H1 (cell line): Measurements from ENCODE around the gene TRPV6. TPM values are rescaled to one million over a fixed set of nuclear protein-coding genes. Genes with fewer than 3 reads are reported as not detected.

ENCODE experiments used
- BACH1 ChIP-seq: IDR thresholded peaks from 2 replicates; pipeline ENCODE4 v1.6.1; 2012; ENCODE audit warnings: low read length, improper control_type of control experiment
- CHD2 ChIP-seq: IDR thresholded peaks from 2 replicates; pipeline ENCODE4 v1.6.1; 2012; ENCODE audit warnings: low read length, improper control_type of control experiment
- polyA plus RNA-seq, 7 experiments: library from polyadenylated mRNA; depleted of rRNA in 3 of 7; stranded (reverse) in 5 of 7; unstranded in 2 of 7; fragments of >200 nt in 5 of 7; fragments of 200-250 nt in 2 of 7; gene quantifications; 1 replicate in 5 of 7; 2 replicates in 1 of 7; 4 replicates in 1 of 7; pipeline versions ENCODE4 v1.2.1 to v1.2.3, GENCODE V29; 2011 to 2013; ENCODE audit warnings: missing spikeins in 2 of 7, mixed read lengths in 2 of 7
- total RNA-seq: library from RNA; stranded (reverse); fragmentation: NEBNext Ultra II Directional; extraction: Animal tissue kit (Norgen Biotek cat#: 25700); gene quantifications from 2 replicates; pipeline ENCODE4 v1.2.1, GENCODE V29; 2021

The TRPV6 gene
- total and polyA plus RNA-seq, 2 of the 8 experiments (the other 6 are each of a cell fraction or from before 2014, with no cell fraction given), result 0.52 to 1.1 TPM

DNA sequence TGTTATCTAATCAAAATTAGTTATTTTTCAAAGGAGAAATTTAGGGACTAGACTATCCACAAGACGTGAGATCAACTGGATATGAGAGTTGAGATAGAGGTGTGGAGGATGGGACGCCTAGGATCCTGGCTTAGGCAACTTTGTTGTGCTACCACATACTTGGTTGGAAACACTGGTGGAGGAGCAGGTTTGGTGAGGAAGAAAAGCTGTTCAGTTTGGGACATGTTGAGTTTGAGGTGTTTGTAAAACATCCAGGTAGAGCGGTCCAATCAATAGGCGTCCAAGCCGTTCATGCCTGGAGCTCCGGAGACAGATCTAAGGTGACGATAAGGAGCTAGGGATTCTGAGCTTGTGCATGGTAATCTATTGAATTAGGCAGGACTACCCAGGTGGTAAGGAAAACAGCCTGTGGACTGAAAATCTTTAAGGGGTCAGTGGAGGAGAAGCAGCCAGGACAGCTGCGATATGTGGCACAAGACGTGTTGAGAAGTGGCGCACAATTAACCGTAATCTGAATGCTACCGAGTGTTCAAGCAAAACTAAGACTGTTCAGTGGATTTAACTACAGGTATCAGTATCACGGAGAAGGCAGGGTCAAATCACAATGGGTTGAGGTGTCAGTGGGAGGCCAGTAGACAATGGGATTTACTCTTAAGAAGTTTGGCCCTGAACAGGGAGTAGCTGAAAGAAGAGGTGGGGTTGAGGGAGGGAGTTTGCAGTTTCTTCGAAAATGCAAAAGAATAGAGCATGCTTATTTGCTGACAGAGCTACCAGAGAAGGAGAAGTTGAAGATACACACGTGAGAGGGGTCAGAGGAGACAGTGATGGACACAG, 16.1 kb upstream of the TRPV6 start (continued):
- TF ChIP-seq BACH1 (no peak), CHD2 (no peak)
